Heart left ventricle (tissue), 16 donors: ENCODE data around the gene SIM1. TPM values are rescaled to one million over a fixed set of nuclear protein-coding genes. Genes with fewer than 3 reads are reported as not detected.

Experiments
- ATAC-seq, 4 donors: fragments of 200-7000 bp; cut with Tn5 transposase; one replicate each; pipeline ENCODE4 v1.9.1; 2020 to 2022; ENCODE audit warnings: moderate library complexity in 4 of 4, mild to moderate bottlenecking in 3 of 4, moderate number of reproducible peaks in 1 of 4
- DNase-seq, 5 donors: peaks; one replicate each; pipeline ENCODE4 v3.0.0-alpha.2; 2020
- H3K27ac ChIP-seq, 12 donors: fragments of 200-600 bp; sonication (generic) in 4 of 12; one replicate each; pipeline versions ENCODE4 v1.5.0 to v1.8.0; 2016 to 2022; ENCODE audit warnings: mild to moderate bottlenecking in 2 of 12
- H3K27me3 ChIP-seq, 9 donors: fragments of 200-600 bp; sonication (generic) in 2 of 9; one replicate each; pipeline versions ENCODE4 v1.5.1 to v1.8.0; 2016 to 2022; ENCODE audit warnings: mild to moderate bottlenecking in 3 of 9
- H3K36me3 ChIP-seq, 9 donors: fragments of 200-600 bp; sonication (generic) in 2 of 9; one replicate each; pipeline versions ENCODE4 v1.5.0 to v1.8.0; 2018 to 2022; ENCODE audit warnings: mild to moderate bottlenecking in 2 of 9
- H3K4me1 ChIP-seq, 12 donors: fragments of 200-600 bp; sonication (generic) in 4 of 12; one replicate each; pipeline versions ENCODE4 v1.5.0 to v1.8.0; 2016 to 2022; ENCODE audit warnings: mild to moderate bottlenecking in 3 of 12
- H3K4me3 ChIP-seq, 12 donors: fragments of 200-600 bp; sonication (generic) in 4 of 12; one replicate each; pipeline versions ENCODE4 v1.5.0 to v1.8.0; 2017 to 2022; ENCODE audit warnings: mild to moderate bottlenecking in 9 of 12, moderate library complexity in 4 of 12
- H3K9me3 ChIP-seq, 12 donors: fragments of 200-600 bp; sonication (generic) in 4 of 12; one replicate each; pipeline versions ENCODE4 v1.5.0 to v1.8.0; 2016 to 2022; ENCODE audit warnings: mild to moderate bottlenecking in 1 of 12
- CTCF ChIP-seq, 12 donors: fragments of 200-600 bp; sonication (generic) in 4 of 12; IDR thresholded peaks; one replicate each; pipeline versions ENCODE4 v1.5.0 to v1.8.0; 2018 to 2022; ENCODE audit warnings: antibody characterized with exemption in 12 of 12, mild to moderate bottlenecking in 5 of 12
- POLR2A ChIP-seq, 2 donors: fragments of 450-650 bp; IDR thresholded peaks; one replicate each; pipeline ENCODE4 v1.6.1; 2017; ENCODE audit warnings: antibody characterized with exemption in 2 of 2, mild to moderate bottlenecking in 2 of 2, moderate library complexity in 2 of 2
- WGBS, 4 donors: extraction: QIAGEN DNeasy Blood & Tissue Kit in 2 of 4; methylation state at CpG; one replicate each; pipeline versions ENCODE4 v1.1.5 to v1.1.7; 2013 to 2018; 5-methylcytosine and 5-hydroxymethylcytosine counted together
- intact Hi-C, 10 donors: fragments of 100-400 bp; cut with DNase I; formaldehyde crosslinking; loops; one replicate each; pipeline versions ENCODE4 v1.11.1 to v1.14.2; 2022
- polyA plus RNA-seq, 2 donors: library from polyadenylated mRNA; stranded (reverse); fragments of 200-250 nt; gene quantifications; one replicate each; pipeline ENCODE4 v1.2.3, GENCODE V29; 2013
- total RNA-seq, 9 donors: library from RNA; depleted of rRNA in 2 of 9; stranded (reverse); fragments of >200 nt in 2 of 9; fragmentation: NEBNext Ultra II Directional in 3 of 9; extraction: Animal tissue kit (Norgen Biotek cat#: 25700) in 3 of 9; gene quantifications; one replicate each; pipeline versions ENCODE4 v1.1.0 to v1.2.4, GENCODE V29; 2016 to 2023
- donor health status: ischemic (EF 13 %, LVEDD 7.1; RV severe dilation, severe dysfunction).
- donor health status: healthy with polysubstance abuse.
- donor health status: DM: no; HTN: yes; CAD: no.
- donor health status: DM: no; HTN: no; CAD: no.
- donor health status: ischemic (EF 25% LVEDD 6.9; RV normal size, moderate dysfunction).
- donor health status: ischemic (EF 25% LVEDD 5.7; RV mildly dilated, moderate dysfunction).
- donor health status: healthy.
- donor health status: DM: yes; HTN: yes; CAD: no.
- donor health status: ischemic (EF 35%, LVEDD 5.7; RV mildly dilated, moderate dysfunction).
- donor health status: nonischemic (EF 11% LVEDD 7.7; RV severe dilation, severe dysfunction).
- donor health status: DM: yes; HTN: yes; CAD: no.
- donor health status: PGD.
- donor health status: ischemic (EF 29% LVEDD 5.4; RV normal size, mild dysfunction).
- donor health status: nonischemic (EF 23%, LVEDD 6.1; RV moderate dilation, normal function).

SIM1 gene
- total and polyA plus RNA-seq, 11 donors = 0.50 TPM; not detected in 10

DNA sequence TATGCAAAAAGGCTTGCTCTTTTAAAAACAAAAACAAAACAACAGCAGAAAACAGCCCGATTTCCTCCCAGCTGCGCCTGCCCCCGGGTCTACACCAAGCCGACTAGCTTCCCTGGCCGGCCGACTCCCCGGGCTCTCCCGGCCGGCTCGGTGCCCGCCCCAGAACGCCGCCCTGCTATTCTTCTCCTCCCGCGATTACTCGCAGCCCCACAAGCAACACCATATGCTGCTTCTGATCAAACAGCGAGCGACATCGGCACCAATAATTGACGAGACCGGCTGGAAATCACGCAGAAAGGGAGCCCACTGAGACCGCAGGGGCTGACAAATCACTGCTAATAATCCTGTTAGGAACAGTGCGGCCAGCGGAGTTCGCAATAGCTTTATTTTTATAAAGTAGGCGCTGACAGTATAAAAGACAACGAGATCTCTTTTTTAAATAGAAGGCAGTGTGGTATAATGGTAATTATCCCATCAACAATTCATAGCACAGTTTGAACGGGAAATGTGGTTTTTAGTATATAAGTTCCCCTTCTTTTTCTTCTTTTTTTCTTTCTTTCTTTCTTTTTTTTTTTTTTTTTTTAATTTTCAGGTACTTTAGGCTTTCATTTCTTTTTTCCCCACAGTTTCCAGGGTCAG, 3.3 kb downstream of the SIM1 start:
- intact Hi-C loops = no loop called here
- Histone ChIP-seq H3K27me3 (peaks cover 70 to 100% (median 100%) of the 10 kb centered on the region in 9 donors), H3K4me3 (no peak overlapping the region), H3K9me3 (no peaks in the 10 kb centered on the region), H3K27ac (no peak overlapping the region), H3K36me3 (no peaks in the 10 kb centered on the region), H3K4me1 (peaks cover 0 to 38% (median 10%) of the 10 kb centered on the region in 12 donors)
- TF ChIP-seq POLR2A (IDR thresholded peaks at IDR 0.05) = no peak
- no peak for TF ChIP-seq CTCF (IDR thresholded peaks at IDR 0.05)
- ATAC-seq = no peak
- WGBS, 4 donors = 4 to 7% (median 5%) methylated on average over 29 of the region's 29 CpGs
- no peak for DNase-seq

- H3K4me3 ChIP-seq = no peak overlapping the region
- H3K27ac ChIP-seq = no peak overlapping the region
- TF ChIP-seq CTCF (IDR thresholded peaks at IDR 0.05) (peak in 3 of 12 donors; percentile 8 to 23 (median 11)), POLR2A (IDR thresholded peaks at IDR 0.05) (no peak)
- peaks cover 0 to 38% (median 10%) of the 10 kb centered on the region in 12 donors for H3K4me1 ChIP-seq
- WGBS, 4 donors = 3 to 8% (median 5%) methylated on average over 9 of the region's 9 CpGs
- H3K27me3 ChIP-seq = peaks cover 70 to 100% (median 100%) of the 10 kb centered on the region in 9 donors
- intact Hi-C loops = no loop called here
- H3K9me3 ChIP-seq = no peaks in the 10 kb centered on the region
- H3K36me3 ChIP-seq = no peaks in the 10 kb centered on the region
- ATAC-seq (no peak), DNase-seq (no peak)
Measured at GRCh38 chr6:100460650-100461204, 4.0 kb downstream of the SIM1 start.

DNA sequence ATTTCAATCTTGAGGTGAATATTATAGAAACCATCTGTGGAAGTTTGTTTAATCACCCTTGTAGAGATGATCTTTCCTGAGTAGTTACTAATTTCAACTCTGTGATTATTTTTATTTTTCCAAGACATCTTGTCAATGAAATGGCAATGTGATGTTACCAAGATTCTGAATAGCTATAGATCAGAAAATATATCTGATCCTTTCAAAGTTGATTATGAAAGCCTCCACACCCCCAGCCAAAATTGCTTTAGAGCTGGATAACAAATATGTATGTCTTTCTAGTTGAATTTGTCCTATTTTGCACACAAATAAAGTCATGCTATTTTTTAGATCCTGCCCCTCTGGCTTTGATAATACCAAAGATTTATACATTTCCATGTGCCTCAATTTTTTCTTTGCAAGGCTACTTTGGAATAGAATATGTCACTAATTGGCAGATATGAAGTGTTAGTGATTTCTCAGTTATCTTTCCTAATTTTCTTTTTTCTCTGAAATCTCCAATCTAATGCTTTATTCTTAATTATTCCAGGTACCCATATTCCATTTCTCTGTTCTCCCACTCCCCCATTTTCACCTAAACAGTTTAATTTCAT, 5.0 kb downstream of the SIM1 start:
- H3K27ac ChIP-seq = no peak overlapping the region
- H3K9me3 ChIP-seq = no peaks in the 10 kb centered on the region
- peaks cover 74 to 100% (median 100%) of the 10 kb centered on the region in 9 donors for H3K27me3 ChIP-seq
- ATAC-seq (no peak), DNase-seq (no peak)
- intact Hi-C loops = loop anchor here in 1 of 10 donors (10.0 kb wide), 1 partner anchor 615 kb away; no protein-coding TSS in a partner anchor
- peaks cover 0 to 30% (median 5%) of the 10 kb centered on the region in 12 donors for H3K4me1 ChIP-seq
- H3K4me3 ChIP-seq = no peak overlapping the region
- no peak for TF ChIP-seq CTCF (IDR thresholded peaks at IDR 0.05)
- no peak for TF ChIP-seq POLR2A (IDR thresholded peaks at IDR 0.05)
- no peaks in the 10 kb centered on the region for H3K36me3 ChIP-seq

DNA sequence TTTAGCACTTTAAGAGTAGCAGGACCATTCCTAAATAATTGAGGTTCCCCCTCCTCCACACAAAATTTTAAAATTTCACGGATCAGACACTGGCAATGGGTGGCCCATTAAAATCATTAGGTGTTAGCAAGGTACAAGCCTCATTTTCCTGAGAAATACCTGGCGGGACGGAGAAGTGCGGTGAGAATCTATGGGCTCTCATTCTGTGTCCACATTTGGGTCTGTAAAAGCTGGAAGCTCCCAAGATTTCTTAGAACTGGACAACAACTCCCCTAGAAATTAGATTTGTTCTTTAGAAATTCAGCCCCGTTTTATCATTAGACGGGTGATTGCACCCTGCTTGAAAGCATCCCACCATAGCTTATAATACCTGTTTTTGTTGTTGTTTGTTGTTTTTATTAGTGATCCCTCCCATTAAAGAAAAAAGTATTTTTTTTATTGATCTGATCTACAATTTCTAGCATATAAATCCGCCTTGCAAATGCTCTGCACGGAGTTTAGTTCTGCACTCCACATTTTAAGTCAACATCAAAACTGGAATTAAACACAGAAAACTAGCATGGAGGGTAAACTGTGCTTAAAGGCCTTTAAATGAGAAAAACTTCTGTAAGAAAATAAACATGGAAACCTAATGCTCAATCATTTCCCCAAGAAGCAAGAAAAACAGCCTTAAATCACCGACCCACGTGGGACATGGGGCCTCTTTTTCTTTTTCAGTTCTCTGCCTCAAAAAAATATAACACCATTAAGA, 5.7 kb downstream of the SIM1 start:
- DNase-seq (no peak), ATAC-seq (no peak)
- intact Hi-C loops = loop anchor here in 1 of 10 donors (10.0 kb wide), 1 partner anchor 614 kb away; no protein-coding TSS in a partner anchor
- H3K27ac ChIP-seq = no peak overlapping the region
- 13 to 21% (median 20%) methylated on average over 10 of the region's 10 CpGs for WGBS, 4 donors
- H3K9me3 ChIP-seq = no peaks in the 10 kb centered on the region
- no peaks in the 10 kb centered on the region for H3K36me3 ChIP-seq
- TF ChIP-seq POLR2A (IDR thresholded peaks at IDR 0.05) (no peak), CTCF (IDR thresholded peaks at IDR 0.05) (no peak)
- H3K4me3 ChIP-seq = no peak overlapping the region
- peaks cover 0 to 24% (median 2%) of the 10 kb centered on the region in 12 donors for H3K4me1 ChIP-seq
- H3K27me3 ChIP-seq = peaks cover 75 to 100% (median 100%) of the 10 kb centered on the region in 9 donors
